ENCODE results near the gene GMIP. TPM values are rescaled to one million over a fixed set of nuclear protein-coding genes. Genes with fewer than 3 reads are reported as not detected.

GMIP gene
- total RNA-seq, 1 donor from 2014 or later: 37.3 TPM

DNA sequence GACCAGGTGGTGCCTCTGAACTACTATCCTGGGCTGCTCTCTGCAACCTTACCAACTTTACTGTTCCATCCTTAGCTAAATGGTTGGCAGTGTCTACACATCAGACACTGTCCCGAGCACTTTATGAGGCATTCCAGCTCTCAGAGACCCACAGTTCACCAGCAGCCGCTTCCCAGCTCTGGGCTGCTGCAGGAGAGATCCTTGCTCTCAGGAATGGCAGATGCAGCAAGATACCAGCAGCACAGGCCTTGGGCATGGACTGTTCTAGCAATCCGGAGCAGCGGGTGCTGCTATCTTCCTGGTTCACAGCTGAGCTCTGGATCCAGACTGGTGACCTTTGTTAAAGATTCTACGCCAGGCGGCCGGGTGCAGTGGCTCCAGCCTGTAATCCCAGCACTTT lies 12.1 kb downstream of the GMIP start:
- no peak for TF ChIP-seq CTCF (IDR thresholded peaks at IDR 0.05)
- intact Hi-C loops (cut with DNase I): no loop called here
- no peak for DNase-seq
- Histone ChIP-seq H3K27me3 (no peaks in the 10 kb centered on the region), H3K4me3 (no peak overlapping the region), H3K27ac (no peak overlapping the region), H3K9me3 (no peaks in the 10 kb centered on the region), H3K36me3 (peaks cover 27% of the 10 kb centered on the region), H3K4me1 (no peaks in the 10 kb centered on the region)
- ATAC-seq: no peak

- Histone ChIP-seq H3K27me3 (no peaks in the 10 kb centered on the region), H3K36me3 (peaks cover 24% of the 10 kb centered on the region), H3K4me3 (no peak overlapping the region), H3K4me1 (no peaks in the 10 kb centered on the region), H3K9me3 (no peaks in the 10 kb centered on the region), H3K27ac (no peak overlapping the region)
- DNase-seq (no peak), ATAC-seq (no peak)
- TF ChIP-seq CTCF (IDR thresholded peaks at IDR 0.05): no peak
- intact Hi-C loops (cut with DNase I): no loop called here
These were observed 13.0 kb downstream of the GMIP start for GRCh38 chr19:19630426-19630825.

DNA sequence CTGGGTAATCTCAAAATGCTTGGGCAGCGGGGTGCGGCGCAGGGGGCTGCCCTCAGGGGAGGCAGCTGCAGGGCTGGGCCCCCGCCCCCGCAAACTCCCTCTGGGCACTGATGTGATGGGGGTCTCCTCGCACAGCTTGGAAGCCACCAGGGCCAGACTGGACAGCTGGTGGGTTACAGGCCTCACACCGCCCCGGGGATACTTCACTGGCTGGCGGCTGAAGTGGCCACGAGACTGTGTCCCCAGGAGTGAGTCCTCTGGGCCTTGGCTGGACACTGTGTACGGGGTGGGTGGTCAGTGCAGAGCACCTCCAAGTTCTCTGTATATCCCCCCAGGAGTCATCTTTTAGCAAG lies 13.4 kb downstream of the GMIP start:
- intact Hi-C loops (cut with DNase I): no loop called here
- Histone ChIP-seq H3K36me3 (peaks cover 20% of the 10 kb centered on the region), H3K27ac (no peak overlapping the region), H3K4me1 (no peaks in the 10 kb centered on the region), H3K4me3 (no peak overlapping the region), H3K27me3 (no peaks in the 10 kb centered on the region), H3K9me3 (no peaks in the 10 kb centered on the region)
- no peak for ATAC-seq
- DNase-seq: no peak
- TF ChIP-seq CTCF (IDR thresholded peaks at IDR 0.05): no peak

DNA sequence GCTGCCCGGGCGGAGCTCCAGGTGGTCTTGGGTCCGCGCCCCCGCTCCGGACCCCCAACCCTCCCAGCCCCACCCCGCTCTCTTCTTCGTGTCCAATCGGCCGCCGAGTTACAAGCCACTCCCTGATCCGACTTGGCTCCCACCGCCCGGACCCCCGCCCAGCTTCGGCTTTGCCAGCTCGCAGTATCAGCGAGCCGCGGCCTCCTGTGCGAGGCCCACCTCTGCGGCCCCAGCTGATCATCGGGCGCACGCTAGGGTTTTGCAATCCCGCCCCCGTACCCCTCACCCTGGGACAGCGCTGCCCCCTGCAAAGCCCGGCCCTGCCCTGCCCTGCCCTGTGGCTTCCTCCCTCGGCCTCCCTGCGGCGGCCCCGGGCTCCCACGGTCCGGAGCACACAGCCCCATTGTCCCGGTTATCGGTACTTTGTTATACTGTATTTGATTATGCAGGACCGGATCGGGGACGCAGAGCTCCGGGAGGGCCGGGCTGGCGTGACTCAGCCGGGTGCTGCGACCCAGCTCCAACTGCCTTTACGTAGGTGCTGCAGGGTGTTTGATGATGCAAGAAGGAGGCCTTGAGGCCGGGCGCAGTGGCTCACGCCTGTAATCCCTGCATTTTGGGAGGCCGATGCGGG lies 14.8 kb downstream of the GMIP start:
- ATAC-seq: peak; percentile 66
- no peaks in the 10 kb centered on the region for H3K27me3 ChIP-seq
- peaks cover 7% of the 10 kb centered on the region for H3K36me3 ChIP-seq
- peak; percentile 82 for DNase-seq
- peak overlapping the region; percentile 58 for H3K4me3 ChIP-seq
- intact Hi-C loops (cut with DNase I): no loop called here
- peak overlapping the region; percentile 36 for H3K27ac ChIP-seq
- H3K4me1 ChIP-seq: no peaks in the 10 kb centered on the region
- no peaks in the 10 kb centered on the region for H3K9me3 ChIP-seq
- TF ChIP-seq CTCF (IDR thresholded peaks at IDR 0.05): no peak

GRCh38 chr19:19627621-19628500 lies 15.6 kb downstream of the GMIP start, which contains the start of gene LPAR2:
Gene LPAR2 (minus strand): TSS chr19:19628220. CDS start chr19:19627275, 945 bp downstream.
- Histone ChIP-seq H3K36me3 (no peaks in the 10 kb centered on the region), H3K27me3 (no peaks in the 10 kb centered on the region), H3K27ac (peak within 1 kb of the TSS; percentile 36), H3K9me3 (no peaks in the 10 kb centered on the region), H3K4me1 (no peaks in the 10 kb centered on the region), H3K4me3 (peak within 1 kb of the TSS; percentile 58)
- peak; percentile 8 for TF ChIP-seq CTCF (IDR thresholded peaks at IDR 0.05)
- ATAC-seq: peak; percentile 92
- peak; percentile 85 for DNase-seq
- intact Hi-C loops (cut with DNase I): no loop called here

Data from upper lobe of right lung (tissue), 1 donor.